ENCODE results near the gene WWOX.

WWOX gene

DNA sequence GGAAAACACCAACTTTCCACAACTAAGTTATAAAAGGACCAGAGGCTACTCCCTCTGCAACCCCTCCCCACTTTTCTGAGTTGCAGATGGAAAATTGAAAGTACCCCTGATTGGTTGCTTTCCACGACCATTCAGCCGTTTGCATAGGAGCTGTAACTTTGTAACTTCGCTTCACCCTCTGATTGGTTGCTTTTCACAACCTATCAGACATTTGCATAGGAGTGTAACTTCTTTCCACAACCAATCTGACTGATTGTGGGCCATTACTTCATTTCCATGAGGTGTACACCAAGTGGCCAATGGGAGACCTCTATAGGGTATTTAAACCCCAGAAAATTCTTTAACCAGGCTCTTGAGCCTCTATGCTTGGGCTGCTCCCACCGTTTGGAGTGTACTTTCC, 644.1 kb downstream of the WWOX start:
- no CpG with 5 or more reads among the region's 4 CpGs for WGBS (ENCODE audit: extremely low coverage, insufficient coverage, insufficient read length)
- H3K18ac ChIP-seq (ENCODE audit: low read length) = no peak overlapping the region
- H3K4ac ChIP-seq (ENCODE audit: low read depth, low read length) = no peak overlapping the region
- no peak overlapping the region for H3K9ac ChIP-seq (ENCODE audit: low read length)
- H3K27ac ChIP-seq (ENCODE audit: low read depth, low read length) = no peak overlapping the region
- no peak overlapping the region for H2BK12ac ChIP-seq (ENCODE audit: low read length)
- DNase-seq = no peak
- no peak overlapping the region for H4K8ac ChIP-seq (ENCODE audit: low read depth, low read length)
- no peak overlapping the region for H2BK5ac ChIP-seq (ENCODE audit: low read depth, low read length, poor library complexity)
- no peak overlapping the region for H2AFZ ChIP-seq (ENCODE audit: insufficient read depth, low read length, poor library complexity)
- no peak overlapping the region for H4K12ac ChIP-seq (ENCODE audit: low read depth, low read length)
- no peak overlapping the region for H3K4me3 ChIP-seq (ENCODE audit: low read depth, low read length)
- H2AK5ac ChIP-seq (ENCODE audit: low read length) = no peak overlapping the region
- H3K9me3 ChIP-seq (ENCODE audit: insufficient read depth, low read depth, low read length) = peaks cover under 1% of the 10 kb centered on the region
- no peak overlapping the region for H3K4me2 ChIP-seq (ENCODE audit: low read length)
- no peak overlapping the region for H3K23ac ChIP-seq (ENCODE audit: low read length)
- H3K27me3 ChIP-seq (ENCODE audit: insufficient read depth, low read length) = no peaks in the 10 kb centered on the region
- H3K4me1 ChIP-seq (ENCODE audit: control insufficient read depth in 1 of 2, insufficient read depth in 2 of 2, low read length in 2 of 2) = no peaks in the 10 kb centered on the region
- no peak overlapping the region for H2BK120ac ChIP-seq (ENCODE audit: insufficient read depth, low read length, poor library complexity)
- H3K79me2 ChIP-seq (ENCODE audit: control insufficient read depth, insufficient read depth, low read length, poor library complexity) = no peaks in the 10 kb centered on the region
- no peaks in the 10 kb centered on the region for H3K36me3 ChIP-seq (ENCODE audit: control insufficient read depth in 1 of 2, insufficient read depth in 2 of 2, low read length in 2 of 2)
- no peak overlapping the region for H4K91ac ChIP-seq (ENCODE audit: low read depth, low read length)
- no peak overlapping the region for H3K14ac ChIP-seq (ENCODE audit: low read length)
- H3K79me1 ChIP-seq (ENCODE audit: low read length) = no peaks in the 10 kb centered on the region

DNA sequence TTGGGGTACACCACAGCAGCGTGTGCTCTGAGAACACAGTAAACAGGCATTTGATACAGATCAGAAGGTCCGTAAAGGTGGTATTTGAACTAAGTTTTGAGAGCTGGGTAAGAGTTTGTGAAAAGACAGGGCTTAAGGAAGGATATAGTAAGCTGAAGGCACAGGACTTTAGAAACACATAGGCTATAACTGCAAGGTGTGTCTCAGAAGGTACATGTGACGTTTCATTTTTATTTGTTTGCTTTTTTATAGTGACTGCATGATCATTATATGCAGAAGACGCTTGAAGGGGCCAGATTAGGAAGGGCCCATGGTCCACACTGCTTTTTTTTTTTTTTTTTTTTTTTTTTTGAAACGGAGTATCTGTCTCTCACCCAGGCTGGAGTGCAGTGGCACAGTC, 644.6 kb downstream of the WWOX start:
- H3K4me1 ChIP-seq (ENCODE audit: control insufficient read depth in 1 of 2, insufficient read depth in 2 of 2, low read length in 2 of 2) = no peaks in the 10 kb centered on the region
- no peak overlapping the region for H3K4me3 ChIP-seq (ENCODE audit: low read depth, low read length)
- H3K9me3 ChIP-seq (ENCODE audit: insufficient read depth, low read depth, low read length) = no peaks in the 10 kb centered on the region
- H4K12ac ChIP-seq (ENCODE audit: low read depth, low read length) = no peak overlapping the region
- no peak overlapping the region for H2BK12ac ChIP-seq (ENCODE audit: low read length)
- DNase-seq = no peak
- H4K91ac ChIP-seq (ENCODE audit: low read depth, low read length) = no peak overlapping the region
- no peak overlapping the region for H2AK5ac ChIP-seq (ENCODE audit: low read length)
- no peaks in the 10 kb centered on the region for H3K79me1 ChIP-seq (ENCODE audit: low read length)
- H3K23ac ChIP-seq (ENCODE audit: low read length) = no peak overlapping the region
- H2AFZ ChIP-seq (ENCODE audit: insufficient read depth, low read length, poor library complexity) = no peak overlapping the region
- no peak overlapping the region for H2BK5ac ChIP-seq (ENCODE audit: low read depth, low read length, poor library complexity)
- H3K14ac ChIP-seq (ENCODE audit: low read length) = no peak overlapping the region
- H3K36me3 ChIP-seq (ENCODE audit: control insufficient read depth in 1 of 2, insufficient read depth in 2 of 2, low read length in 2 of 2) = no peaks in the 10 kb centered on the region
- H3K79me2 ChIP-seq (ENCODE audit: control insufficient read depth, insufficient read depth, low read length, poor library complexity) = no peaks in the 10 kb centered on the region
- no peaks in the 10 kb centered on the region for H3K27me3 ChIP-seq (ENCODE audit: insufficient read depth, low read length)
- no peak overlapping the region for H2BK120ac ChIP-seq (ENCODE audit: insufficient read depth, low read length, poor library complexity)
- no peak overlapping the region for H3K9ac ChIP-seq (ENCODE audit: low read length)
- H4K8ac ChIP-seq (ENCODE audit: low read depth, low read length) = no peak overlapping the region
- no peak overlapping the region for H3K4me2 ChIP-seq (ENCODE audit: low read length)
- no peak overlapping the region for H3K4ac ChIP-seq (ENCODE audit: low read depth, low read length)
- no peak overlapping the region for H3K27ac ChIP-seq (ENCODE audit: low read depth, low read length)
- no CpG with 5 or more reads among the region's 5 CpGs for WGBS (ENCODE audit: extremely low coverage, insufficient coverage, insufficient read length)
- no peak overlapping the region for H3K18ac ChIP-seq (ENCODE audit: low read length)

GRCh38 chr16:78744796-78745107, 645.3 kb downstream of the WWOX start:
- Histone ChIP-seq H2AK5ac (ENCODE audit: low read length) (no peak overlapping the region), H3K79me2 (ENCODE audit: control insufficient read depth, insufficient read depth, low read length, poor library complexity) (no peaks in the 10 kb centered on the region), H3K9ac (ENCODE audit: low read length) (no peak overlapping the region), H2AFZ (ENCODE audit: insufficient read depth, low read length, poor library complexity) (no peak overlapping the region), H3K27me3 (ENCODE audit: insufficient read depth, low read length) (no peaks in the 10 kb centered on the region), H3K79me1 (ENCODE audit: low read length) (no peaks in the 10 kb centered on the region), H3K4me3 (ENCODE audit: low read depth, low read length) (no peak overlapping the region), H3K23ac (ENCODE audit: low read length) (no peak overlapping the region), H3K18ac (ENCODE audit: low read length) (no peak overlapping the region), H4K12ac (ENCODE audit: low read depth, low read length) (no peak overlapping the region), H3K4me2 (ENCODE audit: low read length) (no peak overlapping the region), H2BK5ac (ENCODE audit: low read depth, low read length, poor library complexity) (no peak overlapping the region), H3K14ac (ENCODE audit: low read length) (no peak overlapping the region), H3K9me3 (ENCODE audit: insufficient read depth, low read depth, low read length) (no peaks in the 10 kb centered on the region), H2BK120ac (ENCODE audit: insufficient read depth, low read length, poor library complexity) (no peak overlapping the region), H3K27ac (ENCODE audit: low read depth, low read length) (no peak overlapping the region), H3K36me3 (ENCODE audit: control insufficient read depth in 1 of 2, insufficient read depth in 2 of 2, low read length in 2 of 2) (no peaks in the 10 kb centered on the region), H3K4ac (ENCODE audit: low read depth, low read length) (no peak overlapping the region), H2BK12ac (ENCODE audit: low read length) (no peak overlapping the region), H3K4me1 (ENCODE audit: control insufficient read depth in 1 of 2, insufficient read depth in 2 of 2, low read length in 2 of 2) (no peaks in the 10 kb centered on the region), H4K8ac (ENCODE audit: low read depth, low read length) (no peak overlapping the region), H4K91ac (ENCODE audit: low read depth, low read length) (no peak overlapping the region)
- no peak for DNase-seq
- WGBS (ENCODE audit: extremely low coverage, insufficient coverage, insufficient read length) = no CpG with 5 or more reads among the region's 3 CpGs

DNA sequence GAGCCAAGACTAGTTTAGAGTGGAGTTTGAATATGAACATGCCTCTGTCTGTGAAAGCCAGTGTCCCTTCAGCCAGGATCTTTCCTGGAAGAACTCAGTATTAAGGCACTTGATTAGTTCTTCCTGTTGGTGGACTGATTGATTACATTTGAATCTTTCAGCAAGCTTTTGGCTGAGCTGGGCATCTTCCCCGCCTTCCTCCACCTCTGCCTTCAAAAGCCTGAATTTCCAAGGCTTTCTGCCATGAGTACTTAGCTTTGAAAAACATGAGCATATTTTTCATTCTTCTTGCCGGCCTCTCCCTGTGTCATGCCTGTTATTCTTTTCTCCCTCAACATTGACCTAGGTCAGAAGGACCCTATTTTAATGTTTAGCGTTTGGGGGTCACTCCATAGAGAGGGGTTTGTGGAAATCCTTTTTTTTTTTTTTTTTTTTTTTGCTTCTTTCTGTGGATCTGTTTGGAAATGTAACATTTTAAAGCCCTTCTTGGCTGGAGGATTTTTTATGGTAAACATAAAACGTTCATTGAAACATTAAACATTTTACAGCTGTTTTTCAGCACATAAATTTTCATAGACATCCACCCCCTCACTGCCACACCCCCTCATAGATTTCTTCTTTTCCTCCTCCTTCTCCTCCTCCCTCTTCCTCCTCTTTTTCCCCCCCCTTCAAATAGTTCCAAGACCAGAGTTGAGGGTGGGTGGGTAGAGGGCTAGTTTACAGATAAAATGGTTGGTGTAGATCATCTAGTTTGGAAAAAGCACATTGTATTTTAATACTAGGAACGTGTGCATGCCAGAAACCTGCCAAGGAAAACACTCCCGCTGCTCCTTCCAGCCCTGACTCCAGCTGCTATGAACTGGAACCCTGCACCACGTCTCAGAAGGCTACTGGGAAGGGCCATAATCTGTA, 645.9 kb downstream of the WWOX start:
- Histone ChIP-seq H3K14ac (ENCODE audit: low read length) (no peak overlapping the region), H3K79me1 (ENCODE audit: low read length) (no peaks in the 10 kb centered on the region), H4K12ac (ENCODE audit: low read depth, low read length) (no peak overlapping the region), H4K91ac (ENCODE audit: low read depth, low read length) (no peak overlapping the region), H3K27ac (ENCODE audit: low read depth, low read length) (no peak overlapping the region), H2BK120ac (ENCODE audit: insufficient read depth, low read length, poor library complexity) (no peak overlapping the region), H3K23ac (ENCODE audit: low read length) (no peak overlapping the region), H3K4ac (ENCODE audit: low read depth, low read length) (no peak overlapping the region), H2BK5ac (ENCODE audit: low read depth, low read length, poor library complexity) (no peak overlapping the region), H3K4me1 (ENCODE audit: control insufficient read depth in 1 of 2, insufficient read depth in 2 of 2, low read length in 2 of 2) (no peaks in the 10 kb centered on the region), H4K8ac (ENCODE audit: low read depth, low read length) (no peak overlapping the region), H2AK5ac (ENCODE audit: low read length) (no peak overlapping the region), H2AFZ (ENCODE audit: insufficient read depth, low read length, poor library complexity) (no peak overlapping the region), H3K18ac (ENCODE audit: low read length) (no peak overlapping the region), H3K4me2 (ENCODE audit: low read length) (no peak overlapping the region), H3K9me3 (ENCODE audit: insufficient read depth, low read depth, low read length) (no peaks in the 10 kb centered on the region), H3K36me3 (ENCODE audit: control insufficient read depth in 1 of 2, insufficient read depth in 2 of 2, low read length in 2 of 2) (no peaks in the 10 kb centered on the region), H3K79me2 (ENCODE audit: control insufficient read depth, insufficient read depth, low read length, poor library complexity) (no peaks in the 10 kb centered on the region), H3K4me3 (ENCODE audit: low read depth, low read length) (no peak overlapping the region), H3K27me3 (ENCODE audit: insufficient read depth, low read length) (no peaks in the 10 kb centered on the region), H2BK12ac (ENCODE audit: low read length) (no peak overlapping the region), H3K9ac (ENCODE audit: low read length) (no peak overlapping the region)
- DNase-seq = no peak
- WGBS (ENCODE audit: extremely low coverage, insufficient coverage, insufficient read length) = no CpG with 5 or more reads among the region's 7 CpGs
